ENCODE measurements around the gene OTULIN. TPM values are rescaled to one million over a fixed set of nuclear protein-coding genes. Genes with fewer than 3 reads are reported as not detected.

OTULIN gene
- total and polyA plus RNA-seq, 2 of the 8 experiments (the other 6 are each of a cell fraction or from before 2014, with no cell fraction given): 5.2 to 34.8 TPM

- no peaks in the 10 kb centered on the region for H3K79me2 ChIP-seq (ENCODE audit: control insufficient read depth in 1 of 2, insufficient read depth in 2 of 2, low read length in 2 of 2)
- no peak overlapping the region for H3K4me2 ChIP-seq (ENCODE audit: insufficient read depth in 1 of 2, low read depth in 2 of 2, low read length in 2 of 2)
- no peak overlapping the region for H3K56ac ChIP-seq (replicated peaks; ENCODE audit: insufficient read length, low read depth, low read length)
- H3K4me1 ChIP-seq (replicated peaks in 1 of 4; ENCODE audit: control insufficient read depth in 3 of 4, insufficient read depth in 4 of 4, low read length in 3 of 4): peaks cover 0 to 6% (median 0%) of the 10 kb centered on the region in 4 experiments; a peak in 1 of 7 replicates
- no peak overlapping the region for H4K8ac ChIP-seq (ENCODE audit: extremely low read depth, insufficient read depth, low read length)
- no peak overlapping the region for H4K91ac ChIP-seq (replicated peaks; ENCODE audit: insufficient read length, low read length)
- H2BK120ac ChIP-seq (replicated peaks; ENCODE audit: low read depth, low read length): no peak overlapping the region
- DNase-seq (ENCODE audit: low read depth in 1 of 2, low spot score in 2 of 2): no peak
- H3K36me3 ChIP-seq (ENCODE audit: control insufficient read depth in 2 of 4, insufficient read depth in 4 of 4, low read length in 3 of 4): peaks cover 0 to 6% (median 3%) of the 10 kb centered on the region in 4 experiments; a peak in 4 of 8 replicates
- H4K20me1 ChIP-seq (replicated peaks in 1 of 2; ENCODE audit: control insufficient read depth in 1 of 2, insufficient read depth in 2 of 2, low read length in 2 of 2): peaks cover 0 to 2% of the 10 kb centered on the region in 2 experiments
- no peak overlapping the region for H3K9ac ChIP-seq (replicated peaks in 1 of 4; ENCODE audit: extremely low read depth in 1 of 4, low read depth in 3 of 4, low read length in 3 of 4)
- H3K4me3 ChIP-seq (ENCODE audit: extremely low read depth in 1 of 4, insufficient read depth in 2 of 4, low read depth in 3 of 4, low read length in 4 of 4): no peak overlapping the region
- H3K27me3 ChIP-seq (replicated peaks in 1 of 4; ENCODE audit: control insufficient read depth in 3 of 4, extremely low read depth in 1 of 4, insufficient read depth in 3 of 4, low read length in 3 of 4): peaks cover 0 to 3% (median 0%) of the 10 kb centered on the region in 4 experiments; a peak in 1 of 7 replicates
- H3K23me2 ChIP-seq (ENCODE audit: low read depth, low read length): no peaks in the 10 kb centered on the region
- H2BK12ac ChIP-seq (ENCODE audit: low read depth, low read length): no peak overlapping the region
- H3K4ac ChIP-seq (replicated peaks; ENCODE audit: insufficient read length, low read depth, low read length): no peak overlapping the region
- H3K14ac ChIP-seq (ENCODE audit: insufficient read length): no peak overlapping the region
- no peak overlapping the region for H2BK20ac ChIP-seq (ENCODE audit: low read length)
- no peaks in the 10 kb centered on the region for H3K9me3 ChIP-seq (ENCODE audit: insufficient read depth in 2 of 2, low read depth in 1 of 2, low read length in 1 of 2)
- no peak overlapping the region for H2AK5ac ChIP-seq (ENCODE audit: low read depth, low read length)
- H4K5ac ChIP-seq (ENCODE audit: insufficient read length, low read depth, low read length): no peak overlapping the region
- no peak overlapping the region for H3K23ac ChIP-seq (ENCODE audit: insufficient read length)
- ChIA-PET CTCF (ENCODE audit: partially characterized antibody) (no interaction called here), POLR2A (ENCODE audit: partially characterized antibody) (no interaction called here)
- no peak overlapping the region for H3K18ac ChIP-seq (ENCODE audit: extremely low read depth, low read length)
- H2BK5ac ChIP-seq (ENCODE audit: low read depth, low read length): no peak overlapping the region
- no peak for FAIRE-seq
- H3K27ac ChIP-seq (ENCODE audit: low read depth, low read length): no peak overlapping the region
- H3K79me1 ChIP-seq (ENCODE audit: low read depth, low read length): no peaks in the 10 kb centered on the region
- 80% methylated on average over 2 of the region's 2 CpGs; no CpG with 5 or more reads in 1 of the 2 experiments for WGBS, 2 experiments (ENCODE audit: extremely low coverage in 1 of 2, insufficient coverage in 1 of 2, insufficient read length in 1 of 2, insufficient replicate concordance in 2 of 2, low coverage in 1 of 2, low lambda C conversion rate in 2 of 2, missing lambda C conversion rate in 1 of 2)
- no peak overlapping the region for H2AFZ ChIP-seq (ENCODE audit: low read length)
- H2BK15ac ChIP-seq (ENCODE audit: low read length): no peak overlapping the region
- no peak for TF ChIP-seq NANOG (IDR thresholded peaks at IDR 0.05; ENCODE audit: insufficient read depth, low read depth, low read length, poor library complexity, severe bottlenecking)
- TF ChIP-seq EP300 (IDR thresholded peaks at IDR 0.05; ENCODE audit: borderline replicate concordance in 1 of 2, low read depth in 2 of 2, low read length in 2 of 2): no peak
- no peak for TF ChIP-seq SP2 (IDR thresholded peaks at IDR 0.05; ENCODE audit: low read length)
Measured at GRCh38 chr5:14699159-14699558, 34.6 kb downstream of the OTULIN start.
